Measurements from ENCODE around the gene F7.

- no peak for TF ChIP-seq YY1 (IDR thresholded peaks at IDR 0.05; ENCODE audit: insufficient read depth, insufficient read length)
- TF ChIP-seq ZNF274 (IDR thresholded peaks at IDR 0.05; ENCODE audit: low read depth, low read length), result no peak
- no peak for TF ChIP-seq SUZ12 (IDR thresholded peaks at IDR 0.05; ENCODE audit: extremely low read depth, insufficient read depth, insufficient read length)
Observed at GRCh38 chr13:113146750-113147149, 41.2 kb downstream of the F7 start.
